Thoracic aorta (tissue), 2 donors: ENCODE measurements around the gene MYO1E. TPM values are rescaled to one million over a fixed set of nuclear protein-coding genes. Genes with fewer than 3 reads are reported as not detected.

Experiments
- ATAC-seq: fragments of 150-250 bp; one replicate; pipeline ENCODE4 v1.8.0; 2017; ENCODE audit warnings: low read depth; ENCODE audit not compliant: insufficient number of reproducible peaks, low FRiP score
- DNase-seq: peaks from one replicate; pipeline ENCODE4 v3.0.0-alpha.2; 2020; ENCODE audit warnings: low spot score
- H3K27ac ChIP-seq, 2 donors: fragments of 200-600 bp; sonication (generic); 1 replicate in 1 of 2; 2 replicates in 1 of 2; pipeline ENCODE4 v1.5.1; 2016; ENCODE audit warnings: mild to moderate bottlenecking in 2 of 2, moderate library complexity in 2 of 2
- H3K27me3 ChIP-seq: fragments of 200-600 bp; sonication (generic); replicated peaks from 2 replicates; pipeline ENCODE4 v1.6.0; 2016; ENCODE audit warnings: mild to moderate bottlenecking; ENCODE audit not compliant: insufficient read depth
- H3K36me3 ChIP-seq: fragments of 200-600 bp; sonication (generic); one replicate; pipeline ENCODE4 v1.5.1; 2016
- H3K4me1 ChIP-seq, 2 donors: fragments of 200-600 bp; sonication (generic); 1 replicate in 1 of 2; 2 replicates in 1 of 2; pipeline versions ENCODE4 v1.5.1 to v1.6.0; 2016; ENCODE audit warnings: low read depth in 2 of 2, mild to moderate bottlenecking in 1 of 2; ENCODE audit not compliant: control insufficient read depth in 1 of 2
- H3K4me3 ChIP-seq: fragments of 200-600 bp; sonication (generic); 2 replicates; pipeline ENCODE4 v1.5.1; 2016; ENCODE audit warnings: mild to moderate bottlenecking
- H3K9me3 ChIP-seq: fragments of 200-600 bp; sonication (generic); 2 replicates; pipeline ENCODE4 v1.5.1; 2016
- total RNA-seq, 2 donors: library from RNA; depleted of rRNA; stranded (reverse); fragments of >200 nt; gene quantifications; one replicate each; pipeline versions ENCODE4 v1.1.0 to v1.2.3, GENCODE V29; 2016
- TF ChIP-seq, protein P1 (sequence below): fragments of 200-600 bp; sonication (generic); IDR thresholded peaks from one replicate; pipeline ENCODE4 v1.5.1; 2019; ENCODE audit warnings: antibody characterized with exemption

MYO1E gene
- total RNA-seq, 2 donors from 2014 or later: 56.2 to 121 TPM

DNA sequence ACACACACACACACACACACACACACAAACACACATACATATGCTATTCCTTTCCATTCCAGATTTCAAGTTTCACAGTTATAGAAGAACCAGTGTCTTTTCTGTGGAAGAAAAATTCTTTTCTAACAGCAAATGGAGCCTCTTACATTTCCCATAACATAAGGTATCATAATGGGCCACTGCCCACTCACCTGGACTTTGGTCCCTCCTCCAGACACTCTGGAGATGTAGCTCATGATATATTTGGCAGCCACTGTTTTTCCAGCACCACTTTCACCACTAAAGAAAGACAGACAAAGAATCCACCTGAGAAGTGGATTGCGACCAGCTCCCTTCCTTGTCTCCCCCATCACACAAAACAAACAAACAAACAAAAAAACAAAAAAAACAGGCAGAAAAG is 136.3 kb downstream of the MYO1E start:
- H3K4me3 ChIP-seq: no peak overlapping the region
- H3K36me3 ChIP-seq: peaks cover 3% of the 10 kb centered on the region
- ATAC-seq (no peak), DNase-seq (no peak)
- peaks cover 29 to 55% of the 10 kb centered on the region in 2 donors for H3K4me1 ChIP-seq
- TF ChIP-seq, protein P1, sequence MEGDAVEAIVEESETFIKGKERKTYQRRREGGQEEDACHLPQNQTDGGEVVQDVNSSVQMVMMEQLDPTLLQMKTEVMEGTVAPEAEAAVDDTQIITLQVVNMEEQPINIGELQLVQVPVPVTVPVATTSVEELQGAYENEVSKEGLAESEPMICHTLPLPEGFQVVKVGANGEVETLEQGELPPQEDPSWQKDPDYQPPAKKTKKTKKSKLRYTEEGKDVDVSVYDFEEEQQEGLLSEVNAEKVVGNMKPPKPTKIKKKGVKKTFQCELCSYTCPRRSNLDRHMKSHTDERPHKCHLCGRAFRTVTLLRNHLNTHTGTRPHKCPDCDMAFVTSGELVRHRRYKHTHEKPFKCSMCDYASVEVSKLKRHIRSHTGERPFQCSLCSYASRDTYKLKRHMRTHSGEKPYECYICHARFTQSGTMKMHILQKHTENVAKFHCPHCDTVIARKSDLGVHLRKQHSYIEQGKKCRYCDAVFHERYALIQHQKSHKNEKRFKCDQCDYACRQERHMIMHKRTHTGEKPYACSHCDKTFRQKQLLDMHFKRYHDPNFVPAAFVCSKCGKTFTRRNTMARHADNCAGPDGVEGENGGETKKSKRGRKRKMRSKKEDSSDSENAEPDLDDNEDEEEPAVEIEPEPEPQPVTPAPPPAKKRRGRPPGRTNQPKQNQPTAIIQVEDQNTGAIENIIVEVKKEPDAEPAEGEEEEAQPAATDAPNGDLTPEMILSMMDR: no peak
- no peaks in the 10 kb centered on the region for H3K27me3 ChIP-seq
- H3K9me3 ChIP-seq: no peaks in the 10 kb centered on the region
- H3K27ac ChIP-seq: peak overlapping the region in 1 of 2 donors; percentile 64

DNA sequence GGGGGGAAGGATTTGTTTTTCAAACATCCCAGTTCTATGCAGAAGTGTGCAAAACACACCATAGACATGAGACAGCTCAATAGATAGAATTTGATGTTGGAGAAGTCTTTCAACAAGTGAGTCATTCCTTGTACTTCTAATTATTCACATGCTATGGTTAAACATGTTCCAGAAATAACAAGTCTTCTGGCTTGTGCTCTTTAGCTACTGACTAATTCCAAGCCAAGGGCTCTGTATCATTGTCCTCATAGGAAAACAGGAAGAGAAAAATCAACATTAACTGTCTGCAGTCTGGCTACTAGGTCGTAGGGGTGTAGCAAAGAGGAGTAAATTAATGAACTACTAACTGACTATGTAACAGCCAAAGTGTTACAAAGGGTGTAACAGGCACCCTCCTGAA is 140.2 kb downstream of the MYO1E start:
- TF ChIP-seq, protein P1: no peak
- ATAC-seq (no peak), DNase-seq (no peak)
- Histone ChIP-seq H3K27ac (peak overlapping the region in 1 of 2 donors; percentile 23), H3K27me3 (no peaks in the 10 kb centered on the region), H3K9me3 (no peaks in the 10 kb centered on the region), H3K36me3 (peaks cover 10% of the 10 kb centered on the region), H3K4me1 (peaks cover 22 to 38% of the 10 kb centered on the region in 2 donors), H3K4me3 (peak overlapping the region; percentile 0)

DNA sequence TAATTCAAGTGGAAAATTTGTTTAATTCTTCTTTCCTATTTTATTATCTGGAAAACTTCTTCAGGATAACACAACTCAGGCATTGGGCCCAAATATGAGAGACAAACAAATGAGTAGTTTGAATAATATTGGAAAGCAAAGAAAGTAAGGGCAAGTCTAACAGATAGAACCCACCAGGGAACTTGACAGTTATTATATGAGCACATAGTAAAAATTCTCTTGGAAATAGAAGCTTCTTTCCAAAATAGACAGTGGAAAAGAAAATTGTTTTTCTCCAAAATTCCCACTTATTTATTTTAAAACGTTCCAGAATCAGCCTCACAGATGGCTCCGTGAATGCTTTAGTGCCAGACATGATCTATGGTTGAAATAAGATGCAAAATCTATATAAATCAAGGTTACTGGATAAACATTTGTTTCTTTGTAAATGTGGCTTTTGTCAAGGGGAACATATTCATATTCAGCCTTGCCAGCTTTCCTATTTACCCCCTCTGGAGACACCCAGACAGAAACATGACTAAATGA is 142.1 kb downstream of the MYO1E start:
- peaks cover 13 to 25% of the 10 kb centered on the region in 2 donors for H3K4me1 ChIP-seq
- H3K27ac ChIP-seq: no peak overlapping the region
- TF ChIP-seq, protein P1: no peak
- DNase-seq (no peak), ATAC-seq (no peak)
- no peaks in the 10 kb centered on the region for H3K27me3 ChIP-seq
- H3K9me3 ChIP-seq: no peaks in the 10 kb centered on the region
- H3K36me3 ChIP-seq: peaks cover 12% of the 10 kb centered on the region
- H3K4me3 ChIP-seq: no peak overlapping the region

DNA sequence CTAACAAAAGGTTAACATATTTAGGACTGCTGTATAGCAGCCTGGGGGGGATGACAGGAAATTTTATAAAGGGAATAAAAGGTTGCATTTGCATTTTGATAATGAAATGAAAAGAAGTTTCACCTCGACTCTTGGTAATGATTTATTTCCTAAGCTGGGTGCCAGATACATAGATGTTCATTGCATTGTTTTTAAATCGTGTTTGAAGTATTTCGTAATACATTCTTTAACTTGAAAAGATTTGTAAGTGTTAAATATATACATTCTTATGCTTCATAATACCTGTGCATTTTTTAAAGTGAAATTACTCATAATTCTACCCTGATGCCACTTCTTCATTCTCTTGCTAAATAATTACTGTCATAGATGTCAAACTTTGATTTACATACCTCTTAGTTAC is 143.2 kb downstream of the MYO1E start:
- H3K4me1 ChIP-seq: peaks cover 17 to 28% of the 10 kb centered on the region in 2 donors
- TF ChIP-seq, protein P1: no peak
- no peak for ATAC-seq
- no peak overlapping the region for H3K27ac ChIP-seq
- DNase-seq: no peak
- peaks cover 13% of the 10 kb centered on the region for H3K36me3 ChIP-seq
- no peaks in the 10 kb centered on the region for H3K9me3 ChIP-seq
- H3K4me3 ChIP-seq: no peak overlapping the region
- no peaks in the 10 kb centered on the region for H3K27me3 ChIP-seq

DNA sequence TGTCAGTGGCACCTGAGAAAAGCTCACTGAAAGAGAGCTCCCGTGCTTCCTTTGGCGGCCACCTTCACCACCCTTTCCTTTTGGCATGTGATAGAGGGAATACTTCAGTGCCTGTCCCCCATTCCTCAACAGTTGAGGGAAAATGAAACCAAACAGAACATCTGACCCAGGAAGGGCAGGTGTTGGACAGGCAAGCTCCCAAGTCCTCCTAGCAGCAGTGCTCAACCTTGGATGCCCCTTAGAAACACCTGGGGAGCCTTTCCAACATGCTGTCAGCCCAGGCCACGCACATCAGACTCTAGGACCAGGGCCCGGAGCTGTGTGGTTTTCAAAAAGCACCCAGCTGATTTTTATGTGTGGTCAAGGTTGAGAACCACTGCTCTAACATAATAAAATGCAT is 143.7 kb downstream of the MYO1E start:
- no peak overlapping the region for H3K27ac ChIP-seq
- TF ChIP-seq, protein P1: no peak

More for the DNA sequence above, 143.7 kb downstream of the MYO1E start:
- Histone ChIP-seq H3K9me3 (no peaks in the 10 kb centered on the region), H3K36me3 (peaks cover 17% of the 10 kb centered on the region), H3K4me3 (no peak overlapping the region), H3K27me3 (no peaks in the 10 kb centered on the region), H3K4me1 (peaks cover 21 to 33% of the 10 kb centered on the region in 2 donors)
- ATAC-seq (no peak), DNase-seq (no peak)
